HepG2 (cell line): Measurements from ENCODE around the gene PRR12. TPM values are rescaled to one million over a fixed set of nuclear protein-coding genes. Genes with fewer than 3 reads are reported as not detected.

Experiments used
- ARHGAP35 ChIP-seq: sonication (generic); formaldehyde crosslinking; IDR thresholded peaks from 2 replicates; pipeline ENCODE4 v1.9.0; 2022; ENCODE audit warnings: mild to moderate bottlenecking, inconsistent platforms, moderate library complexity, missing genetic modification reagents, borderline replicate concordance
- CENPT ChIP-seq: sonication (generic); formaldehyde crosslinking; IDR thresholded peaks from 2 replicates; pipeline ENCODE4 v1.8.0; 2022; ENCODE audit warnings: low read depth, mild to moderate bottlenecking, moderate library complexity, missing genetic modification reagents
- CHD4 ChIP-seq: fragments of 200-600 bp; sonication (generic); IDR thresholded peaks from 2 replicates; pipeline ENCODE4 v1.7.0; 2017; ENCODE audit warnings: mild to moderate bottlenecking, low read length, borderline replicate concordance
- FOXO1 ChIP-seq: sonication (generic); formaldehyde crosslinking; IDR thresholded peaks from 2 replicates; pipeline ENCODE4 v1.4.0; 2020; ENCODE audit warnings: missing genetic modification reagents
- FOXP1 ChIP-seq, 2 experiments: fragments of 450-650 bp in 1 of 2; IDR thresholded peaks; 2 replicates each; pipeline ENCODE4 v1.6.1; 2017 to 2018; ENCODE audit warnings: antibody characterized with exemption in 1 of 2
- HMG20A ChIP-seq: IDR thresholded peaks from 2 replicates; pipeline ENCODE4 v1.6.1; 2016; ENCODE audit warnings: borderline replicate concordance
- HNRNPH1 ChIP-seq: fragments of 200-400 bp; formaldehyde crosslinking; optimal IDR thresholded peaks from 2 replicates; pipeline ENCODE3; 2017; ENCODE audit warnings: mild to moderate bottlenecking, low read depth, low read length
- ISL2 ChIP-seq: sonication (generic); formaldehyde crosslinking; IDR thresholded peaks from 2 replicates; pipeline ENCODE4 v1.5.0; 2020; ENCODE audit warnings: missing genetic modification reagents
- STAG1 ChIP-seq: sonication (generic); formaldehyde crosslinking; IDR thresholded peaks from 2 replicates; pipeline ENCODE4 v1.4.0; 2020; ENCODE audit warnings: missing genetic modification reagents
- TCF7L2 ChIP-seq: IDR thresholded peaks from 2 replicates; pipeline ENCODE4 v1.6.1; 2011; ENCODE audit warnings: mild to moderate bottlenecking, low read depth, low read length, moderate library complexity
- ZBTB20 ChIP-seq: sonication (generic); formaldehyde crosslinking; IDR thresholded peaks from 2 replicates; pipeline ENCODE4 v1.8.1; 2023; ENCODE audit warnings: missing genetic modification reagents, low read depth, mild to moderate bottlenecking, borderline replicate concordance
- ZBTB3 ChIP-seq: sonication (generic); formaldehyde crosslinking; IDR thresholded peaks from 2 replicates; pipeline ENCODE4 v1.4.0; 2020; ENCODE audit warnings: low read depth, mild to moderate bottlenecking, moderate library complexity, missing genetic modification reagents, borderline replicate concordance
- ZC3H13 ChIP-seq: sonication (generic); formaldehyde crosslinking; IDR thresholded peaks from 2 replicates; pipeline ENCODE4 v1.8.1; 2023; ENCODE audit warnings: mild to moderate bottlenecking, missing genetic modification reagents, moderate library complexity
- ZFY ChIP-seq: sonication (generic); formaldehyde crosslinking; IDR thresholded peaks from 2 replicates; pipeline ENCODE4 v1.4.0; 2020; ENCODE audit warnings: missing genetic modification reagents
- ZMAT3 ChIP-seq: sonication (generic); formaldehyde crosslinking; conservative IDR thresholded peaks from 2 replicates; pipeline ENCODE4 v1.7.0; 2021; ENCODE audit warnings: missing genetic modification reagents
- ZNF136 ChIP-seq: sonication (generic); formaldehyde crosslinking; IDR thresholded peaks from 2 replicates; pipeline ENCODE4 v1.8.1; 2022; ENCODE audit warnings: low read depth, mild to moderate bottlenecking, moderate library complexity, missing genetic modification reagents
- ZNF616 ChIP-seq: sonication (generic); formaldehyde crosslinking; IDR thresholded peaks from 2 replicates; pipeline ENCODE4 v1.5.0; 2020; ENCODE audit warnings: low read depth, mild to moderate bottlenecking, missing genetic modification reagents
- ZNF644 ChIP-seq: IDR thresholded peaks from 2 replicates; pipeline ENCODE4 v1.6.1; 2016; ENCODE audit warnings: low read depth
- ZNF780A ChIP-seq: sonication (generic); formaldehyde crosslinking; IDR thresholded peaks from 2 replicates; pipeline ENCODE4 v1.8.0; 2022; ENCODE audit warnings: mild to moderate bottlenecking, missing genetic modification reagents, moderate library complexity
- ZSCAN12 ChIP-seq: sonication (generic); formaldehyde crosslinking; IDR thresholded peaks from 2 replicates; pipeline ENCODE4 v1.9.0; 2021; ENCODE audit warnings: mild to moderate bottlenecking, missing genetic modification reagents
- polyA plus RNA-seq, 8 experiments: library from polyadenylated mRNA; depleted of rRNA in 3 of 8; stranded (reverse) in 7 of 8; unstranded in 1 of 8; fragments of >200 nt; fragmentation: Illumina TruSeq in 4 of 8; extraction: Trizol in 4 of 8; gene quantifications; 2 replicates each; pipeline versions ENCODE4 v1.2.1 to v1.2.3, GENCODE V29; 2011 to 2016; ENCODE audit warnings: low read depth in 4 of 8, missing spikeins in 1 of 8, mixed read lengths in 1 of 8; ENCODE audit not compliant: insufficient read depth in 1 of 8
- total RNA-seq, 5 experiments: library from RNA; depleted of rRNA; stranded (reverse); fragments of >200 nt; fragmentation: Illumina TruSeq; extraction: Trizol; gene quantifications; 2 replicates each; pipeline ENCODE4 v1.2.3, GENCODE V29; 2016; ENCODE audit warnings: low read depth in 1 of 5
- TF ChIP-seq, protein P1 (sequence below): sonication (generic); formaldehyde crosslinking; IDR thresholded peaks from 2 replicates; pipeline ENCODE4 v1.8.0; 2022; ENCODE audit warnings: mild to moderate bottlenecking, missing genetic modification reagents
- TF ChIP-seq, protein P2 (sequence below): sonication (generic); formaldehyde crosslinking; IDR thresholded peaks from 2 replicates; pipeline ENCODE4 v1.4.0; 2020; ENCODE audit warnings: missing genetic modification reagents
- TF ChIP-seq, protein P3 (sequence below): sonication (generic); formaldehyde crosslinking; IDR thresholded peaks from 2 replicates; pipeline ENCODE4 v1.5.0; 2020; ENCODE audit warnings: missing genetic modification reagents
- TF ChIP-seq, protein P4 (sequence below): IDR thresholded peaks from 2 replicates; pipeline ENCODE4 v1.6.1; 2016; ENCODE audit warnings: missing biosample characterization, missing genetic modification reagents, low read depth

PRR12 gene
- total and polyA plus RNA-seq, 2 of the 13 experiments (the other 11 are each of a cell fraction or from before 2014, with no cell fraction given) = 0.62 to 1.5 TPM

DNA sequence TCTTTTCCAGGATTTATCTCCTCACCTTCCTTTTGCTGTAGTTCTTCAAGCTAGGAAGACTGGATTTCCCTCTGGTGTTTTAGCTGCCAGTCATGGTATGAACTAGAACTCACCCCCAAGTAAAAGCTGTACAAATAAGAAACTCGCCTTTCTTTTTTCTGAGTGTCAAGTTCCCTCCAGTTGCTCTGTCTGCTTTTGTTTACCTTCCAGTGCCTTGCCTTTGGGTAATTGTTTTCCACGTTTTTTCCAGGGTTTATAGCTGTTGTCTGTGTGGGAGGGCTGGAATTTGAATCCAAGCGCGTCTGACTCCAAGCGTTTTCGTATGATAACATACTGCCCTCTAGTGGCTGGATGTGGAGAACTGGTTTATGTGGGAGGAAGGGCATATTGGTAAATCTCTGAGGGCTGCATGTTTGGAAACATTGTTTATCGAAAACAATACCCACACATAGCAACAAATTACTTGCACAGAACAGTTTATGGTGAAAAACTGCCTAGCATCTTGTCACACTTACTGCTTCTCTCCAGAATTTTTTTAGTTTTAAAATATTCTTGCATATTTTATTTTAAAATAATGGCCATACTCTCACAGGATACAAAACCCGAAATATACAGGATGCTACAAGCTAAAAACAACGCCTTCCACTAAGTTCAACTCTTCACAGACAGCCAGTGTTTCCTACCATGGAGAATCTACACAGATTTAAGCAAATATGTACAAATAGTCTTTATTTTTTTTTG is 44.0 kb upstream of the PRR12 start (continued):
- TF ChIP-seq ISL2 (CRISPR knock-in tag) (0 out of 2 replicates have a peak, but pooled peaks have one; percentile 14), CENPT (CRISPR knock-in tag) (no peak), ZFY (no peak), ZBTB20 (CRISPR knock-in tag) (no peak), HNRNPH1 (no peak), CHD4 (no peak), TCF7L2 (no peak), FOXO1 (CRISPR knock-in tag) (0 out of 2 replicates have a peak, but pooled peaks have one; percentile 18), ZNF616 (no peak), ZNF780A (CRISPR knock-in tag) (no peak), ZMAT3 (CRISPR knock-in tag) (no peak), HMG20A (CRISPR knock-in tag) (no peak), ARHGAP35 (CRISPR knock-in tag) (no peak), ZNF136 (no peak), ZSCAN12 (no peak), FOXP1 (IDR thresholded peaks at IDR 0.05) (no peak), FOXP1 (CRISPR knock-in tag; IDR thresholded peaks at IDR 0.05) (peak; percentile 38; the same call in 1 of the 2 replicates), ZBTB3 (CRISPR knock-in tag) (no peak), STAG1 (CRISPR knock-in tag) (peak; percentile 91), ZNF644 (CRISPR knock-in tag) (no peak), ZC3H13 (no peak)
- TF ChIP-seq, protein P1, sequence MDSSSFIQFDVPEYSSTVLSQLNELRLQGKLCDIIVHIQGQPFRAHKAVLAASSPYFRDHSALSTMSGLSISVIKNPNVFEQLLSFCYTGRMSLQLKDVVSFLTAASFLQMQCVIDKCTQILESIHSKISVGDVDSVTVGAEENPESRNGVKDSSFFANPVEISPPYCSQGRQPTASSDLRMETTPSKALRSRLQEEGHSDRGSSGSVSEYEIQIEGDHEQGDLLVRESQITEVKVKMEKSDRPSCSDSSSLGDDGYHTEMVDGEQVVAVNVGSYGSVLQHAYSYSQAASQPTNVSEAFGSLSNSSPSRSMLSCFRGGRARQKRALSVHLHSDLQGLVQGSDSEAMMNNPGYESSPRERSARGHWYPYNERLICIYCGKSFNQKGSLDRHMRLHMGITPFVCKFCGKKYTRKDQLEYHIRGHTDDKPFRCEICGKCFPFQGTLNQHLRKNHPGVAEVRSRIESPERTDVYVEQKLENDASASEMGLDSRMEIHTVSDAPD (CRISPR knock-in tag) = no peak
- TF ChIP-seq, protein P2, sequence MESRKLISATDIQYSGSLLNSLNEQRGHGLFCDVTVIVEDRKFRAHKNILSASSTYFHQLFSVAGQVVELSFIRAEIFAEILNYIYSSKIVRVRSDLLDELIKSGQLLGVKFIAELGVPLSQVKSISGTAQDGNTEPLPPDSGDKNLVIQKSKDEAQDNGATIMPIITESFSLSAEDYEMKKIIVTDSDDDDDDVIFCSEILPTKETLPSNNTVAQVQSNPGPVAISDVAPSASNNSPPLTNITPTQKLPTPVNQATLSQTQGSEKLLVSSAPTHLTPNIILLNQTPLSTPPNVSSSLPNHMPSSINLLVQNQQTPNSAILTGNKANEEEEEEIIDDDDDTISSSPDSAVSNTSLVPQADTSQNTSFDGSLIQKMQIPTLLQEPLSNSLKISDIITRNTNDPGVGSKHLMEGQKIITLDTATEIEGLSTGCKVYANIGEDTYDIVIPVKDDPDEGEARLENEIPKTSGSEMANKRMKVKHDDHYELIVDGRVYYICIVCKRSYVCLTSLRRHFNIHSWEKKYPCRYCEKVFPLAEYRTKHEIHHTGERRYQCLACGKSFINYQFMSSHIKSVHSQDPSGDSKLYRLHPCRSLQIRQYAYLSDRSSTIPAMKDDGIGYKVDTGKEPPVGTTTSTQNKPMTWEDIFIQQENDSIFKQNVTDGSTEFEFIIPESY = no peak
- TF ChIP-seq, protein P3, sequence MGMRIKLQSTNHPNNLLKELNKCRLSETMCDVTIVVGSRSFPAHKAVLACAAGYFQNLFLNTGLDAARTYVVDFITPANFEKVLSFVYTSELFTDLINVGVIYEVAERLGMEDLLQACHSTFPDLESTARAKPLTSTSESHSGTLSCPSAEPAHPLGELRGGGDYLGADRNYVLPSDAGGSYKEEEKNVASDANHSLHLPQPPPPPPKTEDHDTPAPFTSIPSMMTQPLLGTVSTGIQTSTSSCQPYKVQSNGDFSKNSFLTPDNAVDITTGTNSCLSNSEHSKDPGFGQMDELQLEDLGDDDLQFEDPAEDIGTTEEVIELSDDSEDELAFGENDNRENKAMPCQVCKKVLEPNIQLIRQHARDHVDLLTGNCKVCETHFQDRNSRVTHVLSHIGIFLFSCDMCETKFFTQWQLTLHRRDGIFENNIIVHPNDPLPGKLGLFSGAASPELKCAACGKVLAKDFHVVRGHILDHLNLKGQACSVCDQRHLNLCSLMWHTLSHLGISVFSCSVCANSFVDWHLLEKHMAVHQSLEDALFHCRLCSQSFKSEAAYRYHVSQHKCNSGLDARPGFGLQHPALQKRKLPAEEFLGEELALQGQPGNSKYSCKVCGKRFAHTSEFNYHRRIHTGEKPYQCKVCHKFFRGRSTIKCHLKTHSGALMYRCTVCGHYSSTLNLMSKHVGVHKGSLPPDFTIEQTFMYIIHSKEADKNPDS = no peak
- TF ChIP-seq, protein P4, sequence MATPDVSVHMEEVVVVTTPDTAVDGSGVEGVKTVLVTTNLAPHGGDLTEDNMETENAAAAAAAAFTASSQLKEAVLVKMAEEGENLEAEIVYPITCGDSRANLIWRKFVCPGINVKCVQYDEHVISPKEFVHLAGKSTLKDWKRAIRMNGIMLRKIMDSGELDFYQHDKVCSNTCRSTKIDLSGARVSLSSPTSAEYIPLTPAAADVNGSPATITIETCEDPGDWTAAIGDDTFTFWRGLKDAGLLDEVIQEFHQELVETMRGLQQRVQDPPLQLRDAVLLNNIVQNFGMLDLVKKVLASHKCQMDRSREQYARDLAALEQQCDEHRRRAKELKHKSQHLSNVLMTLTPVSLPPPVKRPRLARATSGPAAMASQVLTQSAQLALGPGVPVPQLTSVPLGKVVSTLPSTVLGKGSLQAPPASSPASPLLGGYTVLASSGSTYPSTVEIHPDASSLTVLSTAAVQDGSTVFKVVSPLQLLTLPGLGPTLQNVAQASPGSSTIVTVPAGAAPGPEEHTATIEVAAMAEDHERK (CRISPR knock-in tag) = no peak
